OCI-LY7 (cell line): Measurements from ENCODE around the gene ZDHHC9. TPM values are rescaled to one million over a fixed set of nuclear protein-coding genes. Genes with fewer than 3 reads are reported as not detected.

Experiments
- BruUV-seq: library from RNA; stranded (reverse); fragments of 400-500 nt; replicated peaks from 2 replicates; lab custom pipeline; 2021; lab: Mats Ljungman, UMichigan
- CTCF ChIA-PET: fragments of 300-600 bp; sonication (Branson Sonifier 250); formaldehyde crosslinking; loops from one replicate; lab custom pipeline; 2022; ENCODE audit warnings: antibody characterized with exemption; ENCODE audit not compliant: unreplicated experiment; lab: Charles Lee
- POLR2A ChIA-PET: fragments of 300-600 bp; sonication (Branson Sonifier 250); formaldehyde crosslinking; loops from one replicate; lab custom pipeline; 2022; ENCODE audit warnings: antibody characterized with exemption; lab: Charles Lee
- DNase-seq: peaks from one replicate; pipeline ENCODE4 v3.0.0-alpha.2; 2015; ENCODE audit warnings: low spot score
- H2AFZ ChIP-seq: fragments of 200-600 bp; sonication (generic), shearing (Covaris generic); 2 replicates; pipeline ENCODE4 v1.6.1; 2014; ENCODE audit warnings: mild to moderate bottlenecking, antibody characterized with exemption, low read length, moderate library complexity
- H3K27ac ChIP-seq: fragments of 200-600 bp; sonication (generic); 2 replicates; pipeline ENCODE4 v1.5.1; 2014; ENCODE audit warnings: mixed run types, low read depth, mild to moderate bottlenecking, moderate library complexity, low read length, inconsistent platforms; ENCODE audit not compliant: poor library complexity, severe bottlenecking
- H3K36me3 ChIP-seq: fragments of 200-600 bp; sonication (generic); 2 replicates; pipeline ENCODE4 v1.6.1; 2014; ENCODE audit warnings: mild to moderate bottlenecking, antibody characterized with exemption, low read length, moderate library complexity, mixed read lengths; ENCODE audit not compliant: insufficient read depth
- H3K4me1 ChIP-seq: fragments of 200-600 bp; sonication (generic); 2 replicates; pipeline ENCODE4 v1.5.1; 2014; ENCODE audit warnings: mild to moderate bottlenecking, low read length; ENCODE audit not compliant: insufficient read depth, poor library complexity, severe bottlenecking
- H3K4me2 ChIP-seq: fragments of 200-600 bp; sonication (generic); 2 replicates; pipeline ENCODE4 v1.6.1; 2014; ENCODE audit warnings: mild to moderate bottlenecking, low read length
- H3K4me3 ChIP-seq: fragments of 200-600 bp; sonication (generic); 2 replicates; pipeline ENCODE4 v1.5.1; 2014; ENCODE audit warnings: mild to moderate bottlenecking, low read depth, low read length; ENCODE audit not compliant: poor library complexity, severe bottlenecking
- H3K79me2 ChIP-seq: fragments of 200-600 bp; sonication (generic); 2 replicates; pipeline ENCODE4 v1.6.1; 2016; ENCODE audit warnings: low read depth, mild to moderate bottlenecking, low read length, moderate library complexity, mixed read lengths; ENCODE audit not compliant: insufficient read depth
- H3K9me2 ChIP-seq: fragments of 200-600 bp; sonication (generic); 2 replicates; pipeline ENCODE4 v1.6.1; 2016; ENCODE audit warnings: mild to moderate bottlenecking, low read length, mixed read lengths; ENCODE audit not compliant: insufficient read depth
- H3K9me3 ChIP-seq: fragments of 200-600 bp; sonication (generic); 2 replicates; pipeline ENCODE4 v1.6.1; 2014; ENCODE audit warnings: mild to moderate bottlenecking, mixed run types, low read length, mixed read lengths
- H4K20me1 ChIP-seq: fragments of 200-600 bp; sonication (generic); 2 replicates; pipeline ENCODE4 v1.6.1; 2014; ENCODE audit warnings: mild to moderate bottlenecking, antibody characterized with exemption, low read length, moderate library complexity, mixed read lengths; ENCODE audit not compliant: insufficient read depth
- EZH2phosphoT487 ChIP-seq: fragments of 200-600 bp; sonication (generic); IDR thresholded peaks from 2 replicates; pipeline ENCODE4 v1.6.1; 2018; ENCODE audit warnings: low read depth, borderline replicate concordance, mild to moderate bottlenecking, mixed run types, antibody characterized with exemption, low read length, moderate library complexity, mixed read lengths
- intact Hi-C: fragments of 100-400 bp; cut with micrococcal nuclease; formaldehyde crosslinking; loops from one replicate; pipeline ENCODE4 v1.10.0; 2022; ENCODE audit not compliant: unreplicated experiment
- total RNA-seq, 2 experiments: library from RNA; depleted of rRNA in 1 of 2; stranded (reverse); fragments of >200 nt in 1 of 2; shearing (Covaris generic) in 1 of 2; gene quantifications; 2 replicates each; pipeline ENCODE4 v1.2.3, GENCODE V29; 2014 to 2022
- TF ChIP-seq, protein P1 (sequence below): fragments of 200-600 bp; sonication (generic); conservative IDR thresholded peaks from 2 replicates; pipeline ENCODE4 v1.5.1; 2014; ENCODE audit warnings: mild to moderate bottlenecking, antibody characterized with exemption, low read length, moderate library complexity, mixed read lengths

The ZDHHC9 gene
- total RNA-seq, 2 experiments from 2014 or later: 8.2 to 11.3 TPM

GRCh38 chrX:129823115-129823514 lies 20.6 kb downstream of the ZDHHC9 start:
- Histone ChIP-seq H3K4me2 (no peak overlapping the region), H3K9me2 (no peaks in the 10 kb centered on the region), H3K4me3 (no peak overlapping the region), H3K27ac (no peak overlapping the region), H3K36me3 (peaks cover 21% of the 10 kb centered on the region), H4K20me1 (no peaks in the 10 kb centered on the region), H3K9me3 (no peaks in the 10 kb centered on the region), H2AFZ (no peak overlapping the region), H3K4me1 (peaks cover 10% of the 10 kb centered on the region), H3K79me2 (no peaks in the 10 kb centered on the region)
- no TSS peak for BruUV-seq
- ChIA-PET CTCF (interaction anchor here (0.5 kb wide), 1 partner anchor 116 kb away, joined by 3 read pairs; no protein-coding TSS in a partner anchor), POLR2A (interaction anchor here (0.5 to 0.6 kb wide), 2 partner anchors 22 to 116 kb away, joined by 3 to 4 read pairs; no protein-coding TSS in a partner anchor)
- intact Hi-C loops: loop anchor here (1.0 to 2.0 kb wide), 3 partner anchors 67 to 186 kb away; no protein-coding TSS in a partner anchor
- DNase-seq: peak; percentile 71
- TF ChIP-seq, protein P1, sequence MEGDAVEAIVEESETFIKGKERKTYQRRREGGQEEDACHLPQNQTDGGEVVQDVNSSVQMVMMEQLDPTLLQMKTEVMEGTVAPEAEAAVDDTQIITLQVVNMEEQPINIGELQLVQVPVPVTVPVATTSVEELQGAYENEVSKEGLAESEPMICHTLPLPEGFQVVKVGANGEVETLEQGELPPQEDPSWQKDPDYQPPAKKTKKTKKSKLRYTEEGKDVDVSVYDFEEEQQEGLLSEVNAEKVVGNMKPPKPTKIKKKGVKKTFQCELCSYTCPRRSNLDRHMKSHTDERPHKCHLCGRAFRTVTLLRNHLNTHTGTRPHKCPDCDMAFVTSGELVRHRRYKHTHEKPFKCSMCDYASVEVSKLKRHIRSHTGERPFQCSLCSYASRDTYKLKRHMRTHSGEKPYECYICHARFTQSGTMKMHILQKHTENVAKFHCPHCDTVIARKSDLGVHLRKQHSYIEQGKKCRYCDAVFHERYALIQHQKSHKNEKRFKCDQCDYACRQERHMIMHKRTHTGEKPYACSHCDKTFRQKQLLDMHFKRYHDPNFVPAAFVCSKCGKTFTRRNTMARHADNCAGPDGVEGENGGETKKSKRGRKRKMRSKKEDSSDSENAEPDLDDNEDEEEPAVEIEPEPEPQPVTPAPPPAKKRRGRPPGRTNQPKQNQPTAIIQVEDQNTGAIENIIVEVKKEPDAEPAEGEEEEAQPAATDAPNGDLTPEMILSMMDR: peak; percentile 85
- TF ChIP-seq EZH2phosphoT487: no peak

GRCh38 chrX:129818123-129818522 lies 25.6 kb downstream of the ZDHHC9 start:
- intact Hi-C loops: no loop called here
- Histone ChIP-seq H3K4me1 (no peaks in the 10 kb centered on the region), H3K36me3 (peaks cover 16% of the 10 kb centered on the region), H3K79me2 (no peaks in the 10 kb centered on the region), H3K9me3 (no peaks in the 10 kb centered on the region), H3K4me2 (no peak overlapping the region), H3K4me3 (no peak overlapping the region), H3K9me2 (no peaks in the 10 kb centered on the region), H2AFZ (no peak overlapping the region), H4K20me1 (no peaks in the 10 kb centered on the region), H3K27ac (no peak overlapping the region)
- ChIA-PET POLR2A (interaction anchor here (1.3 kb wide), 1 partner anchor 206 kb away, joined by 3 read pairs; no protein-coding TSS in a partner anchor), CTCF (no interaction called here)
- DNase-seq: no peak
- BruUV-seq: no TSS peak
- TF ChIP-seq, protein P1: no peak
- no peak for TF ChIP-seq EZH2phosphoT487

GRCh38 chrX:129813662-129814368 lies 29.9 kb downstream of the ZDHHC9 start:
- Histone ChIP-seq H3K9me3 (no peaks in the 10 kb centered on the region), H3K79me2 (no peaks in the 10 kb centered on the region), H3K36me3 (peaks cover 39% of the 10 kb centered on the region), H3K4me1 (no peaks in the 10 kb centered on the region), H3K4me3 (no peak overlapping the region), H4K20me1 (no peaks in the 10 kb centered on the region), H2AFZ (no peak overlapping the region), H3K4me2 (no peak overlapping the region), H3K9me2 (no peaks in the 10 kb centered on the region), H3K27ac (no peak overlapping the region)
- ChIA-PET POLR2A (interaction anchor here (0.6 kb wide), 1 partner anchor 50 kb away, joined by 4 read pairs; no protein-coding TSS in a partner anchor), CTCF (no interaction called here)
- no peak for TF ChIP-seq EZH2phosphoT487
- TF ChIP-seq, protein P1: no peak
- DNase-seq: no peak
- intact Hi-C loops: no loop called here
- BruUV-seq: no TSS peak
